Ishikawa (cell line): ENCODE data around the gene FSIP2.

Source experiments
- CEBPB ChIP-seq: IDR thresholded peaks from 2 replicates; pipeline ENCODE4 v1.6.1; 2012
- CREB1 ChIP-seq: IDR thresholded peaks from 2 replicates; pipeline ENCODE4 v1.6.1; 2012; ENCODE audit warnings: low read depth
- EGR1 ChIP-seq: IDR thresholded peaks from 2 replicates; pipeline ENCODE4 v1.6.1; 2012
- EP300 ChIP-seq: IDR thresholded peaks from 2 replicates; pipeline ENCODE4 v1.6.1; 2012; ENCODE audit warnings: borderline replicate concordance
- FOXM1 ChIP-seq: IDR thresholded peaks from 2 replicates; pipeline ENCODE4 v1.6.1; 2012; ENCODE audit warnings: low read depth, borderline replicate concordance
- MAX ChIP-seq: IDR thresholded peaks from 2 replicates; pipeline ENCODE4 v1.6.1; 2012
- NFIC ChIP-seq: IDR thresholded peaks from 2 replicates; pipeline ENCODE4 v1.6.1; 2012
- RAD21 ChIP-seq: IDR thresholded peaks from 2 replicates; pipeline ENCODE4 v1.6.1; 2012; ENCODE audit warnings: low read depth
- REST ChIP-seq: IDR thresholded peaks from 2 replicates; pipeline ENCODE4 v1.6.1; 2012; ENCODE audit warnings: low read depth, mild to moderate bottlenecking
- TAF1 ChIP-seq: IDR thresholded peaks from 2 replicates; pipeline ENCODE4 v1.6.1; 2012; ENCODE audit warnings: low read depth, mild to moderate bottlenecking
- TCF12 ChIP-seq: IDR thresholded peaks from 2 replicates; pipeline ENCODE4 v1.6.1; 2012; ENCODE audit warnings: low read depth
- TEAD4 ChIP-seq: IDR thresholded peaks from 2 replicates; pipeline ENCODE4 v1.6.1; 2012
- USF1 ChIP-seq: IDR thresholded peaks from 2 replicates; pipeline ENCODE4 v1.6.1; 2012
- YY1 ChIP-seq: IDR thresholded peaks from 2 replicates; pipeline ENCODE4 v1.6.1; 2012; ENCODE audit warnings: low read depth
- ZBTB7A ChIP-seq: IDR thresholded peaks from 2 replicates; pipeline ENCODE4 v1.6.1; 2012; ENCODE audit warnings: low read depth

Gene FSIP2

GRCh38 chr2:185860321-185860720 is 121.7 kb downstream of the FSIP2 start:
- no peak for TF ChIP-seq YY1
- no peak for TF ChIP-seq USF1
- TF ChIP-seq FOXM1, result no peak
- TF ChIP-seq CREB1, result no peak
- no peak for TF ChIP-seq CEBPB
- no peak for TF ChIP-seq TCF12

- no peak for TF ChIP-seq TAF1
- no peak for TF ChIP-seq FOXM1
- no peak for TF ChIP-seq ZBTB7A
- TF ChIP-seq NFIC, result no peak
- TF ChIP-seq RAD21, result no peak
- TF ChIP-seq YY1, result no peak
- no peak for TF ChIP-seq TEAD4
- TF ChIP-seq EP300, result no peak
- TF ChIP-seq TCF12, result no peak
- no peak for TF ChIP-seq REST
- no peak for TF ChIP-seq EGR1
- no peak for TF ChIP-seq MAX
- TF ChIP-seq USF1, result no peak
These were observed 124.2 kb downstream of the FSIP2 start for GRCh38 chr2:185862657-185863398.

- no peak for TF ChIP-seq RAD21
- no peak for TF ChIP-seq FOXM1
- TF ChIP-seq NFIC, result no peak
- no peak for TF ChIP-seq ZBTB7A
These were observed 136.7 kb downstream of the FSIP2 start for GRCh38 chr2:185875136-185875931.

GRCh38 chr2:185876234-185876633 is 137.6 kb downstream of the FSIP2 start:
- TF ChIP-seq EGR1 (no peak), NFIC (no peak), USF1 (no peak), EP300 (no peak), YY1 (no peak), RAD21 (no peak), CREB1 (no peak), CEBPB (no peak), TCF12 (no peak)

GRCh38 chr2:185880396-185880795 is 141.8 kb downstream of the FSIP2 start:
- TF ChIP-seq EP300, result no peak
- TF ChIP-seq TAF1, result no peak
- no peak for TF ChIP-seq CEBPB
- no peak for TF ChIP-seq MAX
- no peak for TF ChIP-seq REST
- no peak for TF ChIP-seq TCF12
- no peak for TF ChIP-seq FOXM1
- TF ChIP-seq RAD21, result no peak
- TF ChIP-seq ZBTB7A, result no peak
- no peak for TF ChIP-seq TEAD4
- no peak for TF ChIP-seq NFIC
- no peak for TF ChIP-seq EGR1
- no peak for TF ChIP-seq YY1
- no peak for TF ChIP-seq USF1
- TF ChIP-seq CREB1, result no peak
